Smooth muscle cell (in vitro differentiated cells): Measurements from ENCODE around the gene GRAMD2A. TPM values are rescaled to one million over a fixed set of nuclear protein-coding genes. Genes with fewer than 3 reads are reported as not detected.

ENCODE experiments used
- DNase-seq: peaks from one replicate; lab custom pipeline; 2025; ENCODE audit not compliant: unreplicated experiment; lab: John Stamatoyannopoulos, UW
- H2AFZ ChIP-seq: fragments of 200-600 bp; sonication (generic); 2 replicates; pipeline ENCODE4 v1.6.0; 2016; ENCODE audit warnings: antibody characterized with exemption, low read depth, mild to moderate bottlenecking
- H3F3A ChIP-seq: fragments of 200-600 bp; sonication (generic); 2 replicates; pipeline ENCODE4 v1.6.0; 2017; ENCODE audit warnings: antibody characterized with exemption, low read depth
- H3K27ac ChIP-seq: fragments of 200-600 bp; sonication (generic); 2 replicates; pipeline ENCODE4 v1.5.1; 2016; ENCODE audit warnings: low read depth, mild to moderate bottlenecking
- H3K27me3 ChIP-seq: fragments of 200-600 bp; sonication (generic); 2 replicates; pipeline ENCODE4 v1.6.1; 2016; ENCODE audit warnings: low read depth, mild to moderate bottlenecking
- H3K36me3 ChIP-seq: fragments of 200-600 bp; sonication (generic); 2 replicates; pipeline ENCODE4 v1.5.1; 2016; ENCODE audit warnings: low read depth
- H3K4me1 ChIP-seq: fragments of 200-600 bp; sonication (generic); 2 replicates; pipeline ENCODE4 v1.5.1; 2016; ENCODE audit warnings: low read depth
- H3K4me2 ChIP-seq: fragments of 200-600 bp; sonication (generic); 2 replicates; pipeline ENCODE4 v1.6.0; 2016; ENCODE audit warnings: mild to moderate bottlenecking
- H3K4me3 ChIP-seq: fragments of 200-600 bp; sonication (generic); 2 replicates; pipeline ENCODE4 v1.5.1; 2016; ENCODE audit warnings: mild to moderate bottlenecking
- H3K79me2 ChIP-seq: fragments of 200-600 bp; sonication (generic); 2 replicates; pipeline ENCODE4 v1.6.0; 2016; ENCODE audit warnings: low read depth, mild to moderate bottlenecking
- H3K9ac ChIP-seq: fragments of 200-600 bp; sonication (generic); 2 replicates; pipeline ENCODE4 v1.6.0; 2016; ENCODE audit warnings: low read depth
- H3K9me3 ChIP-seq: fragments of 200-600 bp; sonication (generic); replicated peaks from 2 replicates; pipeline ENCODE4 v1.5.1; 2016; ENCODE audit warnings: low read depth
- H4K20me1 ChIP-seq: fragments of 200-600 bp; sonication (generic); 2 replicates; pipeline ENCODE4 v1.6.0; 2016; ENCODE audit warnings: low read depth
- WGBS: methylation state at CpG from one replicate; pipeline ENCODE4 v1.1.7; 2016; ENCODE audit warnings: low lambda C conversion rate; 5-methylcytosine and 5-hydroxymethylcytosine counted together
- polyA plus RNA-seq: library from polyadenylated mRNA; unstranded; fragments of >200 nt; fragmentation: Nextera tagmentation; extraction: Ambion mirVana; gene quantifications from 2 replicates; pipeline ENCODE4 v1.2.1, GENCODE V29; 2016
- total RNA-seq: library from RNA; depleted of rRNA; stranded (reverse); fragments of >200 nt; gene quantifications from 2 replicates; pipeline ENCODE4 v1.2.3, GENCODE V29; 2014
- TF ChIP-seq, protein P1 (sequence below): fragments of 200-600 bp; sonication (generic); IDR thresholded peaks from 2 replicates; pipeline ENCODE4 v1.5.1; 2017; ENCODE audit warnings: borderline replicate concordance, mild to moderate bottlenecking, antibody characterized with exemption; ENCODE audit not compliant: insufficient read depth, poor library complexity, severe bottlenecking

The GRAMD2A gene
- total and polyA plus RNA-seq, 2 experiments from 2014 or later: 0.54 to 2.1 TPM

- WGBS: 94% methylated on average over 3 of the region's 3 CpGs
Measured at GRCh38 chr15:72140088-72140487, 57.5 kb downstream of the GRAMD2A start.

GRCh38 chr15:72139667-72140066 is 57.9 kb downstream of the GRAMD2A start:
- WGBS: 96% methylated on average over 4 of the region's 4 CpGs
- TF ChIP-seq, protein P1, sequence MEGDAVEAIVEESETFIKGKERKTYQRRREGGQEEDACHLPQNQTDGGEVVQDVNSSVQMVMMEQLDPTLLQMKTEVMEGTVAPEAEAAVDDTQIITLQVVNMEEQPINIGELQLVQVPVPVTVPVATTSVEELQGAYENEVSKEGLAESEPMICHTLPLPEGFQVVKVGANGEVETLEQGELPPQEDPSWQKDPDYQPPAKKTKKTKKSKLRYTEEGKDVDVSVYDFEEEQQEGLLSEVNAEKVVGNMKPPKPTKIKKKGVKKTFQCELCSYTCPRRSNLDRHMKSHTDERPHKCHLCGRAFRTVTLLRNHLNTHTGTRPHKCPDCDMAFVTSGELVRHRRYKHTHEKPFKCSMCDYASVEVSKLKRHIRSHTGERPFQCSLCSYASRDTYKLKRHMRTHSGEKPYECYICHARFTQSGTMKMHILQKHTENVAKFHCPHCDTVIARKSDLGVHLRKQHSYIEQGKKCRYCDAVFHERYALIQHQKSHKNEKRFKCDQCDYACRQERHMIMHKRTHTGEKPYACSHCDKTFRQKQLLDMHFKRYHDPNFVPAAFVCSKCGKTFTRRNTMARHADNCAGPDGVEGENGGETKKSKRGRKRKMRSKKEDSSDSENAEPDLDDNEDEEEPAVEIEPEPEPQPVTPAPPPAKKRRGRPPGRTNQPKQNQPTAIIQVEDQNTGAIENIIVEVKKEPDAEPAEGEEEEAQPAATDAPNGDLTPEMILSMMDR: no peak
- Histone ChIP-seq H3K4me3 (no peak overlapping the region), H4K20me1 (no peaks in the 10 kb centered on the region), H3K27me3 (no peaks in the 10 kb centered on the region), H3K4me1 (no peaks in the 10 kb centered on the region), H3K36me3 (no peaks in the 10 kb centered on the region), H3F3A (no peaks in the 10 kb centered on the region), H3K27ac (no peak overlapping the region), H3K9ac (no peak overlapping the region), H3K4me2 (no peak overlapping the region), H3K79me2 (no peaks in the 10 kb centered on the region), H3K9me3 (no peaks in the 10 kb centered on the region), H2AFZ (no peak overlapping the region)
- DNase-seq: no peak

More at GRCh38 chr15:72140088-72140487, 57.5 kb downstream of the GRAMD2A start:
- no peaks in the 10 kb centered on the region for H3K27me3 ChIP-seq
- H3K27ac ChIP-seq: no peak overlapping the region
- H3K9ac ChIP-seq: no peak overlapping the region
- TF ChIP-seq, protein P1: no peak
- H3K36me3 ChIP-seq: no peaks in the 10 kb centered on the region
- no peaks in the 10 kb centered on the region for H3K79me2 ChIP-seq
- H3F3A ChIP-seq: no peaks in the 10 kb centered on the region
- DNase-seq: no peak
- no peaks in the 10 kb centered on the region for H3K9me3 ChIP-seq
- H3K4me1 ChIP-seq: no peaks in the 10 kb centered on the region
- no peak overlapping the region for H3K4me2 ChIP-seq
- H4K20me1 ChIP-seq: no peaks in the 10 kb centered on the region
- H3K4me3 ChIP-seq: no peak overlapping the region
- H2AFZ ChIP-seq: no peak overlapping the region

GRCh38 chr15:72136170-72137051 is 61.2 kb downstream of the GRAMD2A start:
- Histone ChIP-seq H3K9me3 (no peaks in the 10 kb centered on the region), H4K20me1 (no peaks in the 10 kb centered on the region), H3K79me2 (no peaks in the 10 kb centered on the region), H3K27me3 (no peaks in the 10 kb centered on the region), H3F3A (no peaks in the 10 kb centered on the region), H3K4me1 (no peaks in the 10 kb centered on the region), H3K4me3 (no peak overlapping the region), H3K4me2 (no peak overlapping the region), H3K27ac (no peak overlapping the region), H3K9ac (no peak overlapping the region), H3K36me3 (no peaks in the 10 kb centered on the region), H2AFZ (no peak overlapping the region)
- WGBS: 93% methylated on average over 4 of the region's 4 CpGs
- TF ChIP-seq, protein P1: no peak
- DNase-seq: no peak
